ENCODE measurements around the gene CEP162. TPM values are rescaled to one million over a fixed set of nuclear protein-coding genes. Genes with fewer than 3 reads are reported as not detected.
A peak's percentile ranks its signal among the peaks of the same experiment; 100 is the strongest.
"Not testable (repeated sequence)": the region's sequence is repeated elsewhere in the genome, so short reads cannot be mapped to it uniquely, and the experiment has no call there.

Gene CEP162
- total RNA-seq, 4 donors from 2014 or later: 15.1 to 20.9 (median 18.7) TPM

DNA sequence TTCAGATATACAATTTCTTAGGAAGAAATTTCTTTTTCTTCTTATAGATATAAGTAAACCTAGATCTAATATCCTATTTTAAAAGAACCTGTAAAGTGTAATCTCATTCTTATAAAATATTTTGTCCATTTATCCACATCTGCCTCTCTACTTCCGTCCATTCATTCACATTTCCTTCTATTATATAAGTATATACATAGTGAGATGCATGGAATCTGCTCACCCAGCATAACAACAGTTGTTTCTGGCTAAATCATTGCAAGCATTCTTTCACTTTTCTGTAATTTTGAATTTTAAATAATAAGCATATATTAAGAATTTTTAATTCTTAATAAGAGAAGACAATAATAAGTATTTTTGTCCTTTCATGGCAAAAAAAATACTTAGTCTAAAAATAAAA is 45.4 kb downstream of the CEP162 start:
- DNase-seq (ENCODE audit: low spot score in 2 of 2): no peak
- 90% methylated on average over 1 of the region's 1 CpG for WGBS, 2 donors

DNA sequence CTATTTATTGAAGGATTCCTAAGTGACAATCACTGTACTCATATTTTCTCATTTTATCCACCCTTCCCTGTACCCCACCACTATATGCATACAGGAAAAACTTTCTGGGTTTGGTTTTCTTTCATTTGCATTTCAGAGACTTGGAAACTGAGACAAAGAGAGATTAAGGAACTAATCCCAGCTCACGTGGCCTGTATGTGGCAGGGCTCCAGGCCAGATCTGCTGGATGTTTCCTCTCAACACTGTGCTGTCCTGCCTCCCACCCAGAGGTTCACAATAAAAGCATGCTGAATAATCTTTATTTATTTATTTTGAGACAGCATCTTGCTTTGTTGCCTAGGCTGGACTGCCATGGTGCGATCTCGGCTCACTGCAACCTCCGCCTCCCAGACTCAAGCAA is 50.2 kb downstream of the CEP162 start:
- Histone ChIP-seq H3K27me3 (no peaks in the 10 kb centered on the region), H3K4me1 (no peaks in the 10 kb centered on the region), H3K4me3 (no peak overlapping the region), H3K36me3 (peaks cover 0 to 27% (median 0%) of the 10 kb centered on the region in 3 donors), H3K9me3 (no peaks in the 10 kb centered on the region), H3K27ac (no peak overlapping the region)
- TF ChIP-seq EP300 (IDR thresholded peaks at IDR 0.05): no peak
- DNase-seq (ENCODE audit: low spot score in 2 of 2): peak in 1 of 2 donors; percentile 11
- 79 to 82% methylated on average over 4 of the region's 4 CpGs for WGBS, 2 donors

More for the DNA sequence above, 45.4 kb downstream of the CEP162 start:
- Histone ChIP-seq H3K27ac (no peak overlapping the region), H3K4me3 (no peak overlapping the region), H3K9me3 (no peaks in the 10 kb centered on the region), H3K27me3 (no peaks in the 10 kb centered on the region), H3K4me1 (peaks cover 0 to 4% (median 0%) of the 10 kb centered on the region in 4 donors), H3K36me3 (peaks cover 0 to 45% (median 0%) of the 10 kb centered on the region in 3 donors)
- TF ChIP-seq EP300 (IDR thresholded peaks at IDR 0.05): no peak
- TF ChIP-seq POLR2A (IDR thresholded peaks at IDR 0.05): no peak
- TF ChIP-seq, protein P1, sequence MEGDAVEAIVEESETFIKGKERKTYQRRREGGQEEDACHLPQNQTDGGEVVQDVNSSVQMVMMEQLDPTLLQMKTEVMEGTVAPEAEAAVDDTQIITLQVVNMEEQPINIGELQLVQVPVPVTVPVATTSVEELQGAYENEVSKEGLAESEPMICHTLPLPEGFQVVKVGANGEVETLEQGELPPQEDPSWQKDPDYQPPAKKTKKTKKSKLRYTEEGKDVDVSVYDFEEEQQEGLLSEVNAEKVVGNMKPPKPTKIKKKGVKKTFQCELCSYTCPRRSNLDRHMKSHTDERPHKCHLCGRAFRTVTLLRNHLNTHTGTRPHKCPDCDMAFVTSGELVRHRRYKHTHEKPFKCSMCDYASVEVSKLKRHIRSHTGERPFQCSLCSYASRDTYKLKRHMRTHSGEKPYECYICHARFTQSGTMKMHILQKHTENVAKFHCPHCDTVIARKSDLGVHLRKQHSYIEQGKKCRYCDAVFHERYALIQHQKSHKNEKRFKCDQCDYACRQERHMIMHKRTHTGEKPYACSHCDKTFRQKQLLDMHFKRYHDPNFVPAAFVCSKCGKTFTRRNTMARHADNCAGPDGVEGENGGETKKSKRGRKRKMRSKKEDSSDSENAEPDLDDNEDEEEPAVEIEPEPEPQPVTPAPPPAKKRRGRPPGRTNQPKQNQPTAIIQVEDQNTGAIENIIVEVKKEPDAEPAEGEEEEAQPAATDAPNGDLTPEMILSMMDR (IDR thresholded peaks at IDR 0.05): no peak

DNA sequence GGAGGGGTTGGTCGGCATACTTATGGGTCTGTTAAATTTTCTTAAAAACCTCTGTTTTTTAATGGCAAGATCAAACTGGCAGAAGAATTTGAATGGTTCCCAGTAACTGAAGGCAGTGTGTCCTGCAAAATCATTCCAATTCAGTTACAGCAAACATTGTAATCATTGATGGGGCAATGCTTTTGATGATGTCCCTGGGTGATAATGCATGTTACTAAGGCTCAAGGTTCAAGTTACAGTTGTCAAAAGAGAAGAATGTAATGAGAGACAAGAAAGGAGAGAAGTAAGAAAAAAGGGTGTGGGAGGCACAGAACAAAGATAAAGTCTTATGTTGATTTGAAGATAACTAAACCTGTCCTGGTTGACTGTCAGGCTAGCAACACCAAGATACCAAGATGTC is 54.9 kb downstream of the CEP162 start:
- Histone ChIP-seq H3K27me3 (no peaks in the 10 kb centered on the region), H3K27ac (no peak overlapping the region), H3K9me3 (no peaks in the 10 kb centered on the region), H3K4me1 (no peaks in the 10 kb centered on the region), H3K4me3 (no peak overlapping the region), H3K36me3 (peaks cover 0 to 53% (median 0%) of the 10 kb centered on the region in 3 donors)
- no peak for TF ChIP-seq POLR2A (IDR thresholded peaks at IDR 0.05)
- TF ChIP-seq, protein P1 (IDR thresholded peaks at IDR 0.05): no peak
- WGBS, 2 donors: 92 to 97% methylated on average over 1 of the region's 1 CpG
- no peak for DNase-seq (ENCODE audit: low spot score in 2 of 2)

DNA sequence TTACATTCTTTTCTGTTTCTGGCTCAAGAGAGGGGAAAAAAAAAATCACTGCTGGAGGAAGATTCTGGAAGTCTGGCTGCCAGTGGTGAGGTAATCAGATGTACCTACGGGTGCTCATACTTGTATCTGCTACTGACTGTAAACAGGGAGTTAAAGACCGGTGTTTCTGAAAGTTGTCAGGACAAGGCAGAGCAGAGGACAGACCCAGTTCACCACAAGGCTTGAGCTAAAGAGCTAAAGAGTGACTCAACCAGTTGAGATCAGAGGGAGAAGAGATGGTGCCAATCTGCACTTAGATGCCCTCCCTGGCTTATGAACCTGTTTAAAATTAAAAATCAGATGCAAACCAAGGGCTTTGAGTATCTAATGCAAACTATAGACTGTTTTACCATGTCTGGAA is 55.4 kb downstream of the CEP162 start:
- Histone ChIP-seq H3K36me3 (peaks cover 0 to 58% (median 0%) of the 10 kb centered on the region in 3 donors), H3K4me1 (no peaks in the 10 kb centered on the region), H3K27ac (no peak overlapping the region), H3K9me3 (no peaks in the 10 kb centered on the region), H3K4me3 (no peak overlapping the region), H3K27me3 (no peaks in the 10 kb centered on the region)
- DNase-seq (ENCODE audit: low spot score in 2 of 2): no peak
- TF ChIP-seq, protein P1 (IDR thresholded peaks at IDR 0.05): no peak
- TF ChIP-seq POLR2A (IDR thresholded peaks at IDR 0.05) (no peak), EP300 (IDR thresholded peaks at IDR 0.05) (no peak)
- 86 to 89% methylated on average over 2 of the region's 2 CpGs for WGBS, 2 donors

DNA sequence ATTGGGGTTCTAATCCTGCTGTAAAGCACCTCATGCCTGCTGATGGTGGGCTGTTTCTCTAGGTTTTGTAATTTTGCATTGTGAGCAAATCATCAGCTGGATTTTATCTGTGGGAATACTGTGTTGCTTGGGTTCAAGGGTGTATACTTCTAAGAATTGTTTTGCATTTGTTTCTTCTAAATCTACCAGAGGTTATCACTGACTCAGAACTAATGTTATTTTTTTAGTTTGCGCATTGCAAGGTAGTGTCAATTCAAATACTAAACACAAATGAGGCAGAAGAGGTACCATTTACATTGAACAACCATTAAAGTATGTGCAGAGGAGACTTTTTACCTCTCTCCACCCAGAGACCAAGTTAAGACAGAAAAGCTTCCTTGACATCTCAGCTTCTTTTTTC is 60.0 kb downstream of the CEP162 start:
- Histone ChIP-seq H3K27me3 (no peaks in the 10 kb centered on the region), H3K36me3 (peaks cover 0 to 72% (median 0%) of the 10 kb centered on the region in 3 donors), H3K4me3 (no peak overlapping the region), H3K4me1 (no peaks in the 10 kb centered on the region), H3K9me3 (no peaks in the 10 kb centered on the region), H3K27ac (no peak overlapping the region)
- TF ChIP-seq, protein P1 (IDR thresholded peaks at IDR 0.05): no peak
- no peak for TF ChIP-seq EP300 (IDR thresholded peaks at IDR 0.05)
- no peak for TF ChIP-seq POLR2A (IDR thresholded peaks at IDR 0.05)
- no peak for DNase-seq (ENCODE audit: low spot score in 2 of 2)
- 95 to 97% methylated on average over 1 of the region's 1 CpG for WGBS, 2 donors

DNA sequence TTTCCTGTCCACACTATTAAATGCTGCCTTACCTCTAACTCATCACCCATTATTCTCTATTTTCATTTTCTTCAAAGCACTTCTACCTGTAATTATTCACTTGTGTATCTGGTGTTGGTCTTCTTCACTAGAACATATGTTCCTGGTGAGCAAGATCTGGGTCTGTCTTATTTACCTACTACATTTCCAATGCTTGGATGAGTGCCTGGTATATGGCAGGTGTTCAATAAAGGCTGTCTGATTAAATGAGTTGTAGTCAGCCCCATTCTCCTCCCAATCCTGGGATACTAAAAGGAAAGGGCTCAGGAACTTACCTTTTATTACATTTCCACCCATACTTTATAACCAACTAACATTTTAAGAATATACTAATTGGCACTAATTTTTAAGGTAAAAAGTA is 61.0 kb downstream of the CEP162 start:
- no peak for DNase-seq (ENCODE audit: low spot score in 2 of 2)
- Histone ChIP-seq H3K4me3 (no peak overlapping the region), H3K36me3 (peaks cover 0 to 79% (median 0%) of the 10 kb centered on the region in 3 donors), H3K27ac (no peak overlapping the region), H3K4me1 (no peaks in the 10 kb centered on the region), H3K27me3 (no peaks in the 10 kb centered on the region), H3K9me3 (no peaks in the 10 kb centered on the region)
- TF ChIP-seq POLR2A (IDR thresholded peaks at IDR 0.05) (no peak), EP300 (IDR thresholded peaks at IDR 0.05) (no peak)
- TF ChIP-seq, protein P1 (IDR thresholded peaks at IDR 0.05): no peak

DNA sequence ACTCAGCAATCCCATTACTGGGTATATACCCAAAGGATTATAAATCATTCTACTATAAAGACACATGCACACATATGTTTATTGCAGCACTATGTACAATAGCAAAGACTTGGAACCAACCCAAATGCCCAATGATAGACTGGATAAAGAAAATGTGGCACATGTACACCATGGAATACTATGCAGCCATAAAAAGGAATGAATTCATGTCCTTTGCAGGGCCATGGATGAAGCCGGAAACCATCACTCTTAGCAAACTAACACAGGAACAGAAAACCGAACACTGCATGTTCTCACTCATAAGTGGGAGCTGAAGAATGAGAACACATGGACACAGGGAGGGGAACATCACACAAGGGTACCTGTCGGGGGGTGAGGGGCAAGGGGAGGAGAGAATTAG is 63.1 kb downstream of the CEP162 start:
- not testable (repeated sequence) for H3K27ac ChIP-seq; H3K27me3 ChIP-seq; DNase-seq (ENCODE audit: low spot score in 2 of 2); H3K4me3 ChIP-seq; H3K4me1 ChIP-seq; H3K9me3 ChIP-seq
- peaks cover 0 to 75% (median 0%) of the 10 kb centered on the region in 3 donors for H3K36me3 ChIP-seq
- whole genome bisulfite sequencing, 2 donors: 98 to 99% methylated on average over 3 of the region's 3 CpGs

Data from tibial nerve (tissue), 4 donors.